Vagina (tissue), 2 donors: ENCODE data around the gene TMEM108. TPM values are rescaled to one million over a fixed set of nuclear protein-coding genes. Genes with fewer than 3 reads are reported as not detected.

Experiments
- DNase-seq, 2 donors: peaks; one replicate each; pipeline ENCODE4 v3.0.0-alpha.2; 2017; ENCODE audit errors: extremely low spot score in 2 of 2
- H3K27ac ChIP-seq: fragments of 200-600 bp; sonication (generic); one replicate; pipeline ENCODE4 v1.5.1; 2019
- H3K27me3 ChIP-seq: fragments of 200-600 bp; sonication (generic); one replicate; pipeline ENCODE4 v1.5.1; 2019
- H3K36me3 ChIP-seq, 2 donors: fragments of 200-600 bp; sonication (generic); one replicate each; pipeline ENCODE4 v1.5.1; 2017 to 2019
- H3K4me1 ChIP-seq: fragments of 200-600 bp; sonication (generic); one replicate; pipeline ENCODE4 v1.5.1; 2019
- H3K4me3 ChIP-seq, 2 donors: fragments of 200-600 bp; sonication (generic); 1 replicate in 1 of 2; 2 replicates in 1 of 2; pipeline ENCODE4 v1.5.1; 2016 to 2019
- H3K9me3 ChIP-seq: fragments of 200-600 bp; sonication (generic); one replicate; pipeline ENCODE4 v1.5.1; 2019
- POLR2A ChIP-seq, 2 donors: fragments of 450-650 bp; IDR thresholded peaks; one replicate each; pipeline ENCODE4 v1.6.1; 2017; ENCODE audit warnings: antibody characterized with exemption in 2 of 2, mild to moderate bottlenecking in 2 of 2, moderate library complexity in 2 of 2
- POLR2AphosphoS5 ChIP-seq, 2 donors: sonication (generic); formaldehyde crosslinking; IDR thresholded peaks; one replicate each; pipeline ENCODE4 v1.9.0; 2017; ENCODE audit warnings: antibody characterized with exemption in 2 of 2, mild to moderate bottlenecking in 2 of 2, low read depth in 1 of 2; ENCODE audit not compliant: insufficient read depth in 1 of 2
- intact Hi-C: fragments of 100-400 bp; cut with DNase I; formaldehyde crosslinking; loops from one replicate; pipeline ENCODE4 v1.15.1; 2023
- total RNA-seq: library from RNA; depleted of rRNA; stranded (reverse); fragments of >200 nt; gene quantifications from one replicate; pipeline ENCODE4 v1.2.3, GENCODE V29; 2016
- TF ChIP-seq, protein P1 (sequence below), 3 experiments: fragments of 450-650 bp in 2 of 3; fragments of 200-600 bp in 1 of 3; sonication (generic) in 1 of 3; IDR thresholded peaks; one replicate each; pipeline ENCODE4 v1.5.1; 2017 to 2019; ENCODE audit warnings: antibody characterized with exemption in 3 of 3, mild to moderate bottlenecking in 2 of 3, moderate library complexity in 2 of 3

TMEM108 gene
- total RNA-seq, 1 donor from 2014 or later = 3.2 TPM

DNA sequence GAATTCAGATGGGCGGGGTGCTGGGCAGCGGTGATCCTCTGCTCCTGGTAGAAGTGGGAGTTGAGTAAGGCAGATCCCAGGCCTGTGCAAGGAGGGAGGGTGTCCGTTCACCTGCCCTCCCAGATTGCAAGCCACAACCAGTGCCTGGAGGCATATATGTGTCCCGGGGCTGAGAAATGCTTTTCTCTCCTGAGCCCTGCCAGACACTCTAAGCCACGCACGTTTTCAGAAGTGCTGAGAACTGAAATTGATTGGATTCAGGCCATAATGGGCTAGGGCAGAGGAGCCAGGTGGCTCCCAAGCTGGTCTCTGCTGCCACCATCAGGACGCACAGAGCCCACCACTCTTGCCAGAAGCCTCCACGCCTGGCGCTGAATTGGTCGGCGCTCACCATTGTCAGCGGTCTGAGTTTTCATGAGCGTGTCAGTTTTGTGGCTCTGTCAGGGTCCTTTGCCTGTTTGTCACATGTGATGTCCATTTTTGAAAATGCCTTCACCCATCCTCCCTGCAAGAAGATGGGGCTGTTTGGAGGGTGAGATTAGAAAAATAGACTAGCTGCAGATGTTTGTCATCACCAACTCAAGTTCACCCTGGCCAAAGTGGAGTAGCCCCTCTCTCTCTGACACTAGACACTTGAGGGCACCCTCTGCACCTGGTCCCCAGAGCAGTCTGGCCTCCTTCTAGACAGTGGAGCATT lies 346.3 kb downstream of the TMEM108 start:
- H3K36me3 ChIP-seq = no peaks in the 10 kb centered on the region
- no peaks in the 10 kb centered on the region for H3K4me1 ChIP-seq
- TF ChIP-seq, protein P1, sequence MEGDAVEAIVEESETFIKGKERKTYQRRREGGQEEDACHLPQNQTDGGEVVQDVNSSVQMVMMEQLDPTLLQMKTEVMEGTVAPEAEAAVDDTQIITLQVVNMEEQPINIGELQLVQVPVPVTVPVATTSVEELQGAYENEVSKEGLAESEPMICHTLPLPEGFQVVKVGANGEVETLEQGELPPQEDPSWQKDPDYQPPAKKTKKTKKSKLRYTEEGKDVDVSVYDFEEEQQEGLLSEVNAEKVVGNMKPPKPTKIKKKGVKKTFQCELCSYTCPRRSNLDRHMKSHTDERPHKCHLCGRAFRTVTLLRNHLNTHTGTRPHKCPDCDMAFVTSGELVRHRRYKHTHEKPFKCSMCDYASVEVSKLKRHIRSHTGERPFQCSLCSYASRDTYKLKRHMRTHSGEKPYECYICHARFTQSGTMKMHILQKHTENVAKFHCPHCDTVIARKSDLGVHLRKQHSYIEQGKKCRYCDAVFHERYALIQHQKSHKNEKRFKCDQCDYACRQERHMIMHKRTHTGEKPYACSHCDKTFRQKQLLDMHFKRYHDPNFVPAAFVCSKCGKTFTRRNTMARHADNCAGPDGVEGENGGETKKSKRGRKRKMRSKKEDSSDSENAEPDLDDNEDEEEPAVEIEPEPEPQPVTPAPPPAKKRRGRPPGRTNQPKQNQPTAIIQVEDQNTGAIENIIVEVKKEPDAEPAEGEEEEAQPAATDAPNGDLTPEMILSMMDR (IDR thresholded peaks at IDR 0.05) = peak in 2 of 3 experiments; percentile 43 to 45
- TF ChIP-seq POLR2AphosphoS5 (IDR thresholded peaks at IDR 0.05; ENCODE audit: insufficient read depth in 1 of 2, low read depth in 1 of 2) = no peak
- H3K27me3 ChIP-seq = no peaks in the 10 kb centered on the region
- no peak for DNase-seq
- intact Hi-C loops = no loop called here
- H3K27ac ChIP-seq = no peak overlapping the region
- H3K9me3 ChIP-seq = no peaks in the 10 kb centered on the region
- H3K4me3 ChIP-seq = no peak overlapping the region

DNA sequence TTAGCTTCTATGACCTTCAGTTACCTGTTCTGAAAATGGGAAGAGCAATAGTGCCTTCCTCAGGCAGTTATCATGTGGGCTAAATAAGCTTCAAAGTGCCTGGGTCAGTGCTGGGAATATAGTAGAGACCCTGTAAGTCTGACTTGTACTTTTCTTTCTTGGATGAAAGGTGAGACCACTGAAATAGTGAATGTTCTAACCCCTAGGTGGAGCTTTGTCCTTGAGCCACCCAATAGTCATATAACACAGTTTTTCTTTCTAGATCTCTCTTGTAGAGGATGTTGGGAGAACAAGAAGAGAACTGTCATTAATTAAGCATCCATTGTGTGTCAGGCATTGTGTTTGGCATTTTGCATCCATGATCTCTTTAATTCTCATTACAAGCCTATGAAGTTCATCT lies 348.7 kb downstream of the TMEM108 start:
- intact Hi-C loops = no loop called here
- H3K27ac ChIP-seq = no peak overlapping the region
- H3K27me3 ChIP-seq = no peaks in the 10 kb centered on the region
- no peaks in the 10 kb centered on the region for H3K36me3 ChIP-seq
- TF ChIP-seq POLR2A (IDR thresholded peaks at IDR 0.05) (no peak), POLR2AphosphoS5 (IDR thresholded peaks at IDR 0.05; ENCODE audit: insufficient read depth in 1 of 2, low read depth in 1 of 2) (no peak)
- TF ChIP-seq, protein P1 (IDR thresholded peaks at IDR 0.05) = no peak
- no peak for DNase-seq
- H3K4me1 ChIP-seq = no peaks in the 10 kb centered on the region
- H3K4me3 ChIP-seq = no peak overlapping the region
- H3K9me3 ChIP-seq = no peaks in the 10 kb centered on the region

DNA sequence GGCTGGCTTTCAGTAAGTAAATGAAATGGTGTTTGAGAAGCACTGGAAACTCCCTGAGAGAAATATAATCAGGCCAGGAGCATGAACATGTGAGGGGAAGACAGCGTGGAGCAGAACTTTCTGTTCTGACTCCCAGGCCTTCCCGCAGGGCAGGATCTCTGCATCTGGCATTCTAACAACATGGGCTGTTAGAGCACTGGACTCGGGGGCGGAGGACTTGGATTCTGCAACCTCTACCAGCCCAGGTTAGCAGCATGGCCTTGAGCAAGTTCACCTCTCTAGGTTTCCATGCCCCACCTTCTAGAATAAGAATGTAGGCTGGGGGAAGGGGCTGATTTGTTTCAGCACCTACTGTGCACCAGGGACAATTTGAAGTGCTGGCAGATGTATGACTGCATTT lies 349.1 kb downstream of the TMEM108 start:
- Histone ChIP-seq H3K4me3 (no peak overlapping the region), H3K27ac (no peak overlapping the region), H3K27me3 (no peaks in the 10 kb centered on the region), H3K4me1 (no peaks in the 10 kb centered on the region), H3K36me3 (no peaks in the 10 kb centered on the region), H3K9me3 (no peaks in the 10 kb centered on the region)
- TF ChIP-seq POLR2A (IDR thresholded peaks at IDR 0.05) (no peak), POLR2AphosphoS5 (IDR thresholded peaks at IDR 0.05; ENCODE audit: insufficient read depth in 1 of 2, low read depth in 1 of 2) (no peak)
- TF ChIP-seq, protein P1 (IDR thresholded peaks at IDR 0.05) = no peak
- no peak for DNase-seq
- intact Hi-C loops = no loop called here

DNA sequence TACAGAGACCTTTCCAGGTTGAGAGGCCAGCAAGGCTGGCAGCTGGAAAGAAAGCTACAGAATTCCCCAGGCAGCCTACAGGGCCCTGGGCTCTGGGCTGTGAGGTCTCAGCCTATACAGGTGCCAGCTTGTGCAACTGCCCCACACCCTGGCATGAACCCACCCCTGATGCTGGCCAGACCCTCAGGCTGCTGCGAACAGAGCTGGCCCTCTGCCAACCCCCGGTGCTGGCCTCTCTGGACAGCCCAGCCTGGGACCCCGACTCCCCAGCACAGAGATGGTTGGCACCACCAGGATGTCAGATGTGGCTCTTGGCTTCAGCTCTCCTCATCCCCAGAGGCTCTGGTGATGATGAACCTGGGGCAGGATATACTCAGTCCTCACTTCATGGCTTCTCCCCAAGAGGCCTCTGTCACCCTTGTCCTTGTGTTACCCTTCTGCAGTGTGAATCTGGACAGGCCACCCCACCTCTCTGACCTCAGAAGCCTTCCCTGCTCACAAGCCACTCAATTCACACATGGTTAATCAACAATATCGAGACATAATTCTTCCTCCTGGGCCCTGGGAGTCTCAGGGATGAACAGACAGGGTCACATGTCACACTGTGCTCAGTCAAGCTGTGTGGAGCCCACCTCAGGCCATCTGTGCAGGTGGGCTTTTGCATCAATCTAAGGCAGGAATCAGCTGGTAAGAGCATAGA lies 350.7 kb downstream of the TMEM108 start:
- Histone ChIP-seq H3K4me1 (no peaks in the 10 kb centered on the region), H3K36me3 (no peaks in the 10 kb centered on the region), H3K27me3 (no peaks in the 10 kb centered on the region), H3K4me3 (no peak overlapping the region), H3K9me3 (no peaks in the 10 kb centered on the region), H3K27ac (no peak overlapping the region)
- TF ChIP-seq POLR2A (IDR thresholded peaks at IDR 0.05) (no peak), POLR2AphosphoS5 (IDR thresholded peaks at IDR 0.05; ENCODE audit: insufficient read depth in 1 of 2, low read depth in 1 of 2) (no peak)
- TF ChIP-seq, protein P1 (IDR thresholded peaks at IDR 0.05) = no peak
- intact Hi-C loops = no loop called here
- no peak for DNase-seq

DNA sequence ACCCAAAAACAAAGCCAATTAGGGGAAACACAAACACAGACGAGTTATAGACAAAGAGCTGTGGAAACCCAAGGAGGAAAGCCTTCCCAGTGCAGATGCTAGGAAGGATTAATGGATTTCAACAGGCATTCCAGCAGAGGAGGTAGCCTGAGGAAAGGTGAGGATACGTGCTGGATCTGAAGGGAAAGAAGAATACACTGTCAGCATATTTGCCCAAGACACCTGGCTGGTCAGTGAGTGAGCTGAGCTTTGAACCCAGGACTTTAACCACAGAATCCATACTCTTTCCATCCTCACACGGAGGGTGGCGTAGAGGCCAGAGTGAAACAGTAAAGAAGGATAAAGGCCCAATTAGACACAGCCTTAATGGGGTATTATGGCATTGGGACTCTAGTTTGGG lies 352.5 kb downstream of the TMEM108 start:
- intact Hi-C loops = no loop called here

More for the DNA sequence above, 352.5 kb downstream of the TMEM108 start:
- DNase-seq = no peak
- Histone ChIP-seq H3K4me3 (no peak overlapping the region), H3K4me1 (no peaks in the 10 kb centered on the region), H3K27ac (no peak overlapping the region), H3K36me3 (no peaks in the 10 kb centered on the region), H3K27me3 (no peaks in the 10 kb centered on the region), H3K9me3 (no peaks in the 10 kb centered on the region)
- TF ChIP-seq POLR2A (IDR thresholded peaks at IDR 0.05) (no peak), POLR2AphosphoS5 (IDR thresholded peaks at IDR 0.05; ENCODE audit: insufficient read depth in 1 of 2, low read depth in 1 of 2) (no peak)
- TF ChIP-seq, protein P1 (IDR thresholded peaks at IDR 0.05) = no peak
